Upper lobe of left lung (tissue), 6 donors: ENCODE results near the gene SIPA1L2. TPM values are rescaled to one million over a fixed set of nuclear protein-coding genes. Genes with fewer than 3 reads are reported as not detected.

Experiments
- ATAC-seq, 2 donors: fragments of 200-7000 bp; cut with Tn5 transposase; one replicate each; pipeline ENCODE4 v1.9.1; 2022; ENCODE audit warnings: mild to moderate bottlenecking in 2 of 2, moderate library complexity in 2 of 2; ENCODE audit not compliant: low FRiP score in 2 of 2
- DNase-seq, 2 donors: peaks; one replicate each; pipeline ENCODE4 v3.0.0-alpha.2; 2019 to 2020
- H3K27ac ChIP-seq, 4 donors: fragments of 200-600 bp; sonication (generic); one replicate each; pipeline ENCODE4 v1.5.1; 2016 to 2019
- H3K27me3 ChIP-seq, 4 donors: fragments of 200-600 bp; sonication (generic); one replicate each; pipeline ENCODE4 v1.5.1; 2017 to 2019
- H3K36me3 ChIP-seq, 4 donors: fragments of 200-600 bp; sonication (generic); one replicate each; pipeline ENCODE4 v1.5.1; 2016 to 2019
- H3K4me1 ChIP-seq, 4 donors: fragments of 200-600 bp; sonication (generic); one replicate each; pipeline ENCODE4 v1.5.1; 2018 to 2019
- H3K4me3 ChIP-seq, 4 donors: fragments of 200-600 bp; sonication (generic); one replicate each; pipeline ENCODE4 v1.5.1; 2017 to 2019; ENCODE audit warnings: mild to moderate bottlenecking in 2 of 4, moderate library complexity in 1 of 4
- H3K9me3 ChIP-seq, 4 donors: fragments of 200-600 bp; sonication (generic); one replicate each; pipeline ENCODE4 v1.5.1; 2018 to 2019
- EP300 ChIP-seq, 4 donors: sonication (generic); formaldehyde crosslinking; IDR thresholded peaks; one replicate each; pipeline ENCODE4 v1.5.1; 2017; ENCODE audit warnings: antibody characterized with exemption in 4 of 4, control low read depth in 2 of 4
- POLR2A ChIP-seq, 4 donors: fragments of 450-650 bp; IDR thresholded peaks; one replicate each; pipeline ENCODE4 v1.5.1; 2016 to 2017; ENCODE audit warnings: antibody characterized with exemption in 4 of 4, mild to moderate bottlenecking in 2 of 4
- POLR2AphosphoS5 ChIP-seq, 2 donors: sonication (generic); formaldehyde crosslinking; IDR thresholded peaks; one replicate each; pipeline ENCODE4 v1.5.1; 2017; ENCODE audit warnings: antibody characterized with exemption in 2 of 2
- WGBS, 2 donors: methylation state at CpG; one replicate each; pipeline ENCODE4 v1.1.5; 2017 to 2018; 5-methylcytosine and 5-hydroxymethylcytosine counted together
- total RNA-seq, 6 donors: library from RNA; depleted of rRNA in 4 of 6; stranded (reverse); fragments of >200 nt in 4 of 6; gene quantifications; one replicate each; pipeline versions ENCODE4 v1.1.0 to v1.2.1, GENCODE V29; 2016 to 2021
- TF ChIP-seq, protein P1 (sequence below), 6 experiments: fragments of 450-650 bp in 4 of 6; fragments of 200-600 bp in 2 of 6; sonication (generic) in 2 of 6; IDR thresholded peaks; one replicate each; pipeline ENCODE4 v1.5.1; 2016 to 2019; ENCODE audit warnings: antibody characterized with exemption in 6 of 6
- donor health status: DM: no; HTN: no; CAD: no; lungs with moderate emphysema.
- donor health status: DM: no; HTN: yes; CAD: no; lungs with severe emphysema.

Gene SIPA1L2
- total RNA-seq, 6 donors from 2014 or later = 23.3 to 51.3 (median 34.2) TPM

DNA sequence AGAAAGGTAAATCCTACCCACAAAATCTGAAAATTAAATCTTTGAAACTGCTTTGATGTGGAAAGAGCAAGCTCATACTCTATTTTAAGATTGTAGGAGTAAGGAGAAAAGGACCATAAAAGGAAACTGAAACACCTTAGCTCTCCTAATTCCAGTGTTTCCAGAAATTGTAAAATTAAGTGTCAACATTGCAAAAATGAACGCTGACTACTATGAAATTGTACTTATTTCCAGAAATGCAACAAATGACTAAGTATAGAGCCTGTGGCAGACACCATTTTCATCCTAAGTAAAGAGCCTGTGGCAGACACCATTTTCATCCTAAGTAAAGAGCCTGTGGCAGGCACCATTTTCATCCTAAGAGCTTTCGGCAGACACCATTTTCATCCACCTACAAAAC is 6.9 kb upstream of the SIPA1L2 start:
- 74 to 88% methylated on average over 2 of the region's 2 CpGs for WGBS, 2 donors
- TF ChIP-seq POLR2AphosphoS5 (IDR thresholded peaks at IDR 0.05) (no peak), POLR2A (IDR thresholded peaks at IDR 0.05) (no peak), EP300 (IDR thresholded peaks at IDR 0.05) (no peak)
- TF ChIP-seq, protein P1, sequence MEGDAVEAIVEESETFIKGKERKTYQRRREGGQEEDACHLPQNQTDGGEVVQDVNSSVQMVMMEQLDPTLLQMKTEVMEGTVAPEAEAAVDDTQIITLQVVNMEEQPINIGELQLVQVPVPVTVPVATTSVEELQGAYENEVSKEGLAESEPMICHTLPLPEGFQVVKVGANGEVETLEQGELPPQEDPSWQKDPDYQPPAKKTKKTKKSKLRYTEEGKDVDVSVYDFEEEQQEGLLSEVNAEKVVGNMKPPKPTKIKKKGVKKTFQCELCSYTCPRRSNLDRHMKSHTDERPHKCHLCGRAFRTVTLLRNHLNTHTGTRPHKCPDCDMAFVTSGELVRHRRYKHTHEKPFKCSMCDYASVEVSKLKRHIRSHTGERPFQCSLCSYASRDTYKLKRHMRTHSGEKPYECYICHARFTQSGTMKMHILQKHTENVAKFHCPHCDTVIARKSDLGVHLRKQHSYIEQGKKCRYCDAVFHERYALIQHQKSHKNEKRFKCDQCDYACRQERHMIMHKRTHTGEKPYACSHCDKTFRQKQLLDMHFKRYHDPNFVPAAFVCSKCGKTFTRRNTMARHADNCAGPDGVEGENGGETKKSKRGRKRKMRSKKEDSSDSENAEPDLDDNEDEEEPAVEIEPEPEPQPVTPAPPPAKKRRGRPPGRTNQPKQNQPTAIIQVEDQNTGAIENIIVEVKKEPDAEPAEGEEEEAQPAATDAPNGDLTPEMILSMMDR (IDR thresholded peaks at IDR 0.05) = no peak
- ATAC-seq = no peak

DNA sequence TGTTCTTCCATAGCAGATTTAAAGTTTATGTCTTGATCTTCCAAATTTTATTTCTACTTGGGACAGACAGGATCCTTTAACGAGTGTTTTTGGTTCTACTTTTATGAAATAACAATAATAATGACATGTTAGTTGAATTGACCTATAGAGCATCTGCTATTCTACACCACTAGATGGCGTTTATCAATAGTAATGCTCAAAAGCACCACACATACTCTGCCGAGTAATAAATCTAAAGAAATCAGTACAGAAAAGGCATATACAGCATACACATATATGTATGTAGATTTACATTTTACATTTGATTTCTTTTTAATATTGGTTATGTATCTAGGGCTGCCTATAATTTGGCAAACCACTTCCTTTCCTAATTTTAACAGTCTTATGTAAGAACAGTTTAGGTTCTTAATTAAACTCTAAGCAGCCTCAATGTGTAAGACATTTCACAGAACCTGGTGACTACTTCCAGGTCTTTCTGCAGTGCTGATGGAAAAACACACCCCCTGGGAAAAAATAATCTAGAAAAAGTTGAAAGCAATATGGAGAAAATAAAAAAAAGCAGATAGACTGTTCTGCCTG is 5.9 kb upstream of the SIPA1L2 start:
- TF ChIP-seq POLR2A (IDR thresholded peaks at IDR 0.05) = no peak
- TF ChIP-seq, protein P1 (IDR thresholded peaks at IDR 0.05) = peak; percentile 44 to 76 (median 72)
- no peak overlapping the region for H3K27ac ChIP-seq
- no peaks in the 10 kb centered on the region for H3K36me3 ChIP-seq
- WGBS, 2 donors = 0% methylated on average over 3 of the region's 3 CpGs
- ATAC-seq (peak; percentile 60 to 78), DNase-seq (no peak)
- H3K27me3 ChIP-seq = no peaks in the 10 kb centered on the region
- H3K4me1 ChIP-seq = peaks cover 5 to 11% (median 6%) of the 10 kb centered on the region in 4 donors
- no peaks in the 10 kb centered on the region for H3K9me3 ChIP-seq
- no peak overlapping the region for H3K4me3 ChIP-seq

More for the DNA sequence above, 6.9 kb upstream of the SIPA1L2 start:
- H3K4me3 ChIP-seq = no peak overlapping the region
- no peak for DNase-seq
- no peaks in the 10 kb centered on the region for H3K36me3 ChIP-seq
- H3K9me3 ChIP-seq = no peaks in the 10 kb centered on the region
- H3K27me3 ChIP-seq = no peaks in the 10 kb centered on the region
- no peak overlapping the region for H3K27ac ChIP-seq
- peaks cover 0 to 6% (median 3%) of the 10 kb centered on the region in 4 donors for H3K4me1 ChIP-seq

DNA sequence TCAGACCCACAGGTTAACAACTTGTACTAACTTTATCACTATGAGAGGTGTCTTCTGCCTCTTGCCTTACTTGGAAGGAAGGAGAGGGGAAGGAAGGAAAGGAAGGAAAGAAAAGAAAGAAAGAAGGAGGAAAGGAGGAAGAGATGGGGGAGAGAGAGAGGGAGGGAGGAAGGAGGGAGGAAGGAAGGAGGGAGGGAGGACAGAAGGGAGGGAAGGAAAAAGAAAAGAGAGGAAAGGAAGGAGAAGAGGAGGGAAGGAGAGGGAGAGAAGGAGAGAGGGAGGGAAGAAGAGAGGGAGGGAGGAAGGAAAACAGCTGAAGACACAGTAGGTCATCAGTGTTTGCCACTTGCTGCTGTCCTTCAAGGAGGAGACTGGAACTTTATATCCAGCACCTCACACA is 5.3 kb upstream of the SIPA1L2 start:
- Histone ChIP-seq H3K27me3 (no peaks in the 10 kb centered on the region), H3K27ac (no peak overlapping the region), H3K36me3 (no peaks in the 10 kb centered on the region), H3K9me3 (no peaks in the 10 kb centered on the region), H3K4me3 (no peak overlapping the region), H3K4me1 (peaks cover 7 to 17% (median 10%) of the 10 kb centered on the region in 4 donors)
- no peak for DNase-seq
- ATAC-seq = no peak
- TF ChIP-seq POLR2AphosphoS5 (IDR thresholded peaks at IDR 0.05) (no peak), EP300 (IDR thresholded peaks at IDR 0.05) (no peak), POLR2A (IDR thresholded peaks at IDR 0.05) (no peak)
- TF ChIP-seq, protein P1 (IDR thresholded peaks at IDR 0.05) = no peak

DNA sequence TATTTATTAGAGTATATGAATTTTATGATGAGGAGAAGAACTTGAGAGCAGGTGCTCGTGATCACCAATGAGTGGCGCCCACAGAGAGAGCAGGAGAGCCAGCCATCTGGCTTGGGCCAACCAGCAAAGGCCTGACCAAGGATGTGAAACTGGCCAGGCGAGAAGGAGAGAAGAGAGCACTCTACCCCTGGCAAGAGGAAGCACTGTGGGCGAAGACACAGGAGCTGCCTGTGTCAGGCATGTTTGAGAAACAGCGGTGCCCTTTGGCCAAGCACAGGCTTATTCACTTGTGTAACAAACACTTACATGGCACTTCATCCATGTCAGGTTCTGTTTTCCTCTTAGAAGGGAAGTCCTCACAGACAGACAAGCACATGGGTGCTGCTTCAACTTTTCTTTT is 4.2 kb upstream of the SIPA1L2 start:
- H3K4me1 ChIP-seq = peaks cover 7 to 24% (median 13%) of the 10 kb centered on the region in 4 donors
- H3K9me3 ChIP-seq = no peaks in the 10 kb centered on the region
- H3K27me3 ChIP-seq = peaks cover 0 to 3% (median 0%) of the 10 kb centered on the region in 4 donors
- ATAC-seq (peak; percentile 22 to 85), DNase-seq (peak in 1 of 2 donors; percentile 92)
- no peaks in the 10 kb centered on the region for H3K36me3 ChIP-seq
- WGBS, 2 donors = 49 to 54% methylated on average over 5 of the region's 5 CpGs
- peak overlapping the region in 1 of 4 donors; percentile 2 for H3K27ac ChIP-seq
- TF ChIP-seq, protein P1 (IDR thresholded peaks at IDR 0.05) = no peak
- TF ChIP-seq POLR2AphosphoS5 (IDR thresholded peaks at IDR 0.05) (peak in 1 of 2 donors; percentile 59), EP300 (IDR thresholded peaks at IDR 0.05) (peak in 1 of 4 donors; percentile 7), POLR2A (IDR thresholded peaks at IDR 0.05) (no peak)
- no peak overlapping the region for H3K4me3 ChIP-seq

DNA sequence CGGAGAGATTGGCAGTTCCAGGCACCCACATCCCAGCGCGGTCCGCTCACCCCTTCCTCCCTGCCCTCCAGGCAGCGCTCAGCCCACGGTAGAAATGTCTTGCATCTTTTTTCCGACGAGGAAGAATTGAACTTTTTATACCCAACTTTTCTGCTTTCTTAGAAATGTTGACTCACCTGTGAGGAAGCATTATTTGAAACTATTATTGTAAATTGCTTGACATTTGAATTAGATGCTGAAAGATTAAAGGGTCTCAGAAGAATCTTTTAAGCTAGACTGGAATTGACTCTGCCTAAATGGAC is 912 bp upstream of the SIPA1L2 start:
- Histone ChIP-seq H3K4me1 (peaks cover 20 to 40% (median 29%) of the 10 kb centered on the region in 4 donors), H3K9me3 (no peaks in the 10 kb centered on the region), H3K27me3 (peaks cover 0 to 3% (median 0%) of the 10 kb centered on the region in 4 donors), H3K27ac (peak overlapping the region; percentile 86 to 95 (median 92)), H3K36me3 (no peaks in the 10 kb centered on the region), H3K4me3 (peak overlapping the region; percentile 84 to 95 (median 86))
- TF ChIP-seq, protein P1 (IDR thresholded peaks at IDR 0.05) = no peak
- TF ChIP-seq POLR2AphosphoS5 (IDR thresholded peaks at IDR 0.05) (no peak), EP300 (IDR thresholded peaks at IDR 0.05) (no peak), POLR2A (IDR thresholded peaks at IDR 0.05) (no peak)
- DNase-seq (no peak), ATAC-seq (no peak)
- WGBS, 2 donors = 2 to 4% methylated on average over 5 to 8 of the region's 8 CpGs
